HepG2 (cell line): ENCODE data around the gene LBX2. TPM values are rescaled to one million over a fixed set of nuclear protein-coding genes. Genes with fewer than 3 reads are reported as not detected.

Experiments
- MAF1 ChIP-seq: sonication (generic); formaldehyde crosslinking; IDR thresholded peaks from 2 replicates; pipeline ENCODE4 v1.5.0; 2020; ENCODE audit warnings: missing genetic modification reagents, borderline replicate concordance
- TRIM24 ChIP-seq: sonication (generic); formaldehyde crosslinking; IDR thresholded peaks from 2 replicates; pipeline ENCODE4 v1.8.0; 2022; ENCODE audit warnings: mild to moderate bottlenecking, missing genetic modification reagents
- polyA plus RNA-seq, 8 experiments: library from polyadenylated mRNA; depleted of rRNA in 3 of 8; stranded (reverse) in 7 of 8; unstranded in 1 of 8; fragments of >200 nt; fragmentation: Illumina TruSeq in 4 of 8; extraction: Trizol in 4 of 8; gene quantifications; 2 replicates each; pipeline versions ENCODE4 v1.2.1 to v1.2.3, GENCODE V29; 2011 to 2016; ENCODE audit warnings: low read depth in 4 of 8, missing spikeins in 1 of 8, mixed read lengths in 1 of 8; ENCODE audit not compliant: insufficient read depth in 1 of 8
- total RNA-seq, 5 experiments: library from RNA; depleted of rRNA; stranded (reverse); fragments of >200 nt; fragmentation: Illumina TruSeq; extraction: Trizol; gene quantifications; 2 replicates each; pipeline ENCODE4 v1.2.3, GENCODE V29; 2016; ENCODE audit warnings: low read depth in 1 of 5
- TF ChIP-seq, protein P1 (sequence below): sonication (generic); formaldehyde crosslinking; IDR thresholded peaks from 2 replicates; pipeline ENCODE4 v1.9.0; 2022; ENCODE audit warnings: low read depth, missing genetic modification reagents
- TF ChIP-seq, protein P2 (sequence below): sonication (generic); formaldehyde crosslinking; IDR thresholded peaks from 2 replicates; pipeline ENCODE4 v1.8.1; 2023; ENCODE audit warnings: mild to moderate bottlenecking, missing genetic modification reagents
- TF ChIP-seq, protein P3 (sequence below), 2 experiments: fragments of 450-650 bp in 1 of 2; sonication (generic) in 1 of 2; formaldehyde crosslinking; IDR thresholded peaks; 2 replicates each; pipeline versions ENCODE4 v1.5.0 to v1.8.0; 2020 to 2022; ENCODE audit warnings: mild to moderate bottlenecking in 1 of 2, missing genetic modification reagents in 1 of 2
- TF ChIP-seq, protein P4 (sequence below): sonication (generic); formaldehyde crosslinking; IDR thresholded peaks from 2 replicates; pipeline ENCODE4 v1.4.0; 2020; ENCODE audit warnings: missing genetic modification reagents
- TF ChIP-seq, protein P5 (sequence below): sonication (generic); formaldehyde crosslinking; IDR thresholded peaks from 2 replicates; pipeline ENCODE4 v1.4.0; 2020; ENCODE audit warnings: mild to moderate bottlenecking, missing genetic modification reagents, borderline replicate concordance
- TF ChIP-seq, protein P6 (sequence below): sonication (generic); formaldehyde crosslinking; conservative IDR thresholded peaks from 2 replicates; pipeline ENCODE4 v1.8.0; 2022; ENCODE audit warnings: missing genetic modification reagents
- TF ChIP-seq, protein P7 (sequence below): sonication (generic); formaldehyde crosslinking; IDR thresholded peaks from 2 replicates; pipeline ENCODE4 v1.4.0; 2020; ENCODE audit warnings: mild to moderate bottlenecking, missing genetic modification reagents
- TF ChIP-seq, protein P8 (sequence below): sonication (generic); formaldehyde crosslinking; IDR thresholded peaks from 2 replicates; pipeline ENCODE4 v1.4.0; 2020; ENCODE audit warnings: missing genetic modification reagents

Gene LBX2
- total and polyA plus RNA-seq, 2 of the 13 experiments (the other 11 are each of a cell fraction or from before 2014, with no cell fraction given) = 6.4 to 8.1 TPM

DNA sequence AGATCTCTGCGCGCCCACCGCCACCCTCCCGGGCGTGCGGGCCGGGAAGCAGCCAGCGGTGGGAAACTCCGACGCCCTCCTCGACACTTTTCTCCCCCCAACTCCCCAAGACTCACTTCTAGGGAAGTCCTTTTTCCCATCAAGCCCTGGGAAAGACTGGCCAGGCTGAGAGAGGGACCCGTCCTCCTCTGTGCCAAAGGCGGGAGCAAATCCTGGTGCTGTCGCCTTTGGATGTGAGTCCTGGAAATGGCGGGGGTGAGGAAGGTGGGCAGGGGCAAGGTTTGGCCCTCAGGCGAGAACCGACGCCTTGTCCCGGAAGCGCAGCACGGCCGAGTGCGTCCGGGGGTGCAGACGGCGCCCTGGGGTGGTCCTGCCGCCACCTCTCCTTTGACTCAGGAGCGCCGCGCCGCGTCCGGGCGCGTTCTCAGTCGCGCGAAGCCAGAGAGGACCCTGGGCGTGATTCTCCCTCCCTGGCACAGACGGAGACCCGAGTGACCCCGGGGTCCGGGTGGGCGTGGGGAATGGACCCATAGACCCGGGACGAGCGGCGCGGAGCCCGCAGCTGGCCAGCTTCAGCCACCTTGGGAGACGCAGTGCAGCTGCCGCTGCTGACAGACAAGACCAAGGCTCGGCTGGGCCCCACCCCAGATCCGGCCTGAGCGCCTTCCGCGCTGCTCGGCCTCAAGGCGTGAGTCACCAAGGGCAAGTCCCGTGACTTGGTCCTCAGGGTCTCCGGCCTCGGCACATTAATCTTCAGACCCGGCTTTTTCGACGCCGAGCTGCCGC lies 3.5 kb upstream of the LBX2 start (continued):
- TF ChIP-seq, protein P1, sequence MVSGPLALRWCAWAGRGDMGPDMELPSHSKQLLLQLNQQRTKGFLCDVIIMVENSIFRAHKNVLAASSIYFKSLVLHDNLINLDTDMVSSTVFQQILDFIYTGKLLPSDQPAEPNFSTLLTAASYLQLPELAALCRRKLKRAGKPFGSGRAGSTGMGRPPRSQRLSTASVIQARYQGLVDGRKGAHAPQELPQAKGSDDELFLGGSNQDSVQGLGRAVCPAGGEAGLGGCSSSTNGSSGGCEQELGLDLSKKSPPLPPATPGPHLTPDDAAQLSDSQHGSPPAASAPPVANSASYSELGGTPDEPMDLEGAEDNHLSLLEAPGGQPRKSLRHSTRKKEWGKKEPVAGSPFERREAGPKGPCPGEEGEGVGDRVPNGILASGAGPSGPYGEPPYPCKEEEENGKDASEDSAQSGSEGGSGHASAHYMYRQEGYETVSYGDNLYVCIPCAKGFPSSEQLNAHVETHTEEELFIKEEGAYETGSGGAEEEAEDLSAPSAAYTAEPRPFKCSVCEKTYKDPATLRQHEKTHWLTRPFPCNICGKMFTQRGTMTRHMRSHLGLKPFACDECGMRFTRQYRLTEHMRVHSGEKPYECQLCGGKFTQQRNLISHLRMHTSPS (CRISPR knock-in tag) = peak; percentile 65; the same call in 1 of the 2 replicates
- TF ChIP-seq, protein P2, sequence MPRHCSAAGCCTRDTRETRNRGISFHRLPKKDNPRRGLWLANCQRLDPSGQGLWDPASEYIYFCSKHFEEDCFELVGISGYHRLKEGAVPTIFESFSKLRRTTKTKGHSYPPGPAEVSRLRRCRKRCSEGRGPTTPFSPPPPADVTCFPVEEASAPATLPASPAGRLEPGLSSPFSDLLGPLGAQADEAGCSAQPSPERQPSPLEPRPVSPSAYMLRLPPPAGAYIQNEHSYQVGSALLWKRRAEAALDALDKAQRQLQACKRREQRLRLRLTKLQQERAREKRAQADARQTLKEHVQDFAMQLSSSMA (CRISPR knock-in tag) = no peak
- TF ChIP-seq, protein P3, sequence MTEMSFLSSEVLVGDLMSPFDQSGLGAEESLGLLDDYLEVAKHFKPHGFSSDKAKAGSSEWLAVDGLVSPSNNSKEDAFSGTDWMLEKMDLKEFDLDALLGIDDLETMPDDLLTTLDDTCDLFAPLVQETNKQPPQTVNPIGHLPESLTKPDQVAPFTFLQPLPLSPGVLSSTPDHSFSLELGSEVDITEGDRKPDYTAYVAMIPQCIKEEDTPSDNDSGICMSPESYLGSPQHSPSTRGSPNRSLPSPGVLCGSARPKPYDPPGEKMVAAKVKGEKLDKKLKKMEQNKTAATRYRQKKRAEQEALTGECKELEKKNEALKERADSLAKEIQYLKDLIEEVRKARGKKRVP (CRISPR knock-in tag; IDR thresholded peaks at IDR 0.05) = no peak
- TF ChIP-seq TRIM24 (CRISPR knock-in tag) = no peak
- TF ChIP-seq, protein P4, sequence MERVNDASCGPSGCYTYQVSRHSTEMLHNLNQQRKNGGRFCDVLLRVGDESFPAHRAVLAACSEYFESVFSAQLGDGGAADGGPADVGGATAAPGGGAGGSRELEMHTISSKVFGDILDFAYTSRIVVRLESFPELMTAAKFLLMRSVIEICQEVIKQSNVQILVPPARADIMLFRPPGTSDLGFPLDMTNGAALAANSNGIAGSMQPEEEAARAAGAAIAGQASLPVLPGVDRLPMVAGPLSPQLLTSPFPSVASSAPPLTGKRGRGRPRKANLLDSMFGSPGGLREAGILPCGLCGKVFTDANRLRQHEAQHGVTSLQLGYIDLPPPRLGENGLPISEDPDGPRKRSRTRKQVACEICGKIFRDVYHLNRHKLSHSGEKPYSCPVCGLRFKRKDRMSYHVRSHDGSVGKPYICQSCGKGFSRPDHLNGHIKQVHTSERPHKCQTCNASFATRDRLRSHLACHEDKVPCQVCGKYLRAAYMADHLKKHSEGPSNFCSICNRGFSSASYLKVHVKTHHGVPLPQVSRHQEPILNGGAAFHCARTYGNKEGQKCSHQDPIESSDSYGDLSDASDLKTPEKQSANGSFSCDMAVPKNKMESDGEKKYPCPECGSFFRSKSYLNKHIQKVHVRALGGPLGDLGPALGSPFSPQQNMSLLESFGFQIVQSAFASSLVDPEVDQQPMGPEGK (CRISPR knock-in tag) = peak; percentile 73
- TF ChIP-seq MAF1 (CRISPR knock-in tag) = 0 out of 2 replicates have a peak, but pooled peaks have one; percentile 27
- TF ChIP-seq, protein P5, sequence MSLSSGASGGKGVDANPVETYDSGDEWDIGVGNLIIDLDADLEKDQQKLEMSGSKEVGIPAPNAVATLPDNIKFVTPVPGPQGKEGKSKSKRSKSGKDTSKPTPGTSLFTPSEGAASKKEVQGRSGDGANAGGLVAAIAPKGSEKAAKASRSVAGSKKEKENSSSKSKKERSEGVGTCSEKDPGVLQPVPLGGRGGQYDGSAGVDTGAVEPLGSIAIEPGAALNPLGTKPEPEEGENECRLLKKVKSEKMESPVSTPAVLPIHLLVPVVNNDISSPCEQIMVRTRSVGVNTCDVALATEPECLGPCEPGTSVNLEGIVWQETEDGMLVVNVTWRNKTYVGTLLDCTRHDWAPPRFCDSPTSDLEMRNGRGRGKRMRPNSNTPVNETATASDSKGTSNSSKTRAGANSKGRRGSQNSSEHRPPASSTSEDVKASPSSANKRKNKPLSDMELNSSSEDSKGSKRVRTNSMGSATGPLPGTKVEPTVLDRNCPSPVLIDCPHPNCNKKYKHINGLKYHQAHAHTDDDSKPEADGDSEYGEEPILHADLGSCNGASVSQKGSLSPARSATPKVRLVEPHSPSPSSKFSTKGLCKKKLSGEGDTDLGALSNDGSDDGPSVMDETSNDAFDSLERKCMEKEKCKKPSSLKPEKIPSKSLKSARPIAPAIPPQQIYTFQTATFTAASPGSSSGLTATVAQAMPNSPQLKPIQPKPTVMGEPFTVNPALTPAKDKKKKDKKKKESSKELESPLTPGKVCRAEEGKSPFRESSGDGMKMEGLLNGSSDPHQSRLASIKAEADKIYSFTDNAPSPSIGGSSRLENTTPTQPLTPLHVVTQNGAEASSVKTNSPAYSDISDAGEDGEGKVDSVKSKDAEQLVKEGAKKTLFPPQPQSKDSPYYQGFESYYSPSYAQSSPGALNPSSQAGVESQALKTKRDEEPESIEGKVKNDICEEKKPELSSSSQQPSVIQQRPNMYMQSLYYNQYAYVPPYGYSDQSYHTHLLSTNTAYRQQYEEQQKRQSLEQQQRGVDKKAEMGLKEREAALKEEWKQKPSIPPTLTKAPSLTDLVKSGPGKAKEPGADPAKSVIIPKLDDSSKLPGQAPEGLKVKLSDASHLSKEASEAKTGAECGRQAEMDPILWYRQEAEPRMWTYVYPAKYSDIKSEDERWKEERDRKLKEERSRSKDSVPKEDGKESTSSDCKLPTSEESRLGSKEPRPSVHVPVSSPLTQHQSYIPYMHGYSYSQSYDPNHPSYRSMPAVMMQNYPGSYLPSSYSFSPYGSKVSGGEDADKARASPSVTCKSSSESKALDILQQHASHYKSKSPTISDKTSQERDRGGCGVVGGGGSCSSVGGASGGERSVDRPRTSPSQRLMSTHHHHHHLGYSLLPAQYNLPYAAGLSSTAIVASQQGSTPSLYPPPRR (CRISPR knock-in tag) = no peak
- TF ChIP-seq, protein P6, sequence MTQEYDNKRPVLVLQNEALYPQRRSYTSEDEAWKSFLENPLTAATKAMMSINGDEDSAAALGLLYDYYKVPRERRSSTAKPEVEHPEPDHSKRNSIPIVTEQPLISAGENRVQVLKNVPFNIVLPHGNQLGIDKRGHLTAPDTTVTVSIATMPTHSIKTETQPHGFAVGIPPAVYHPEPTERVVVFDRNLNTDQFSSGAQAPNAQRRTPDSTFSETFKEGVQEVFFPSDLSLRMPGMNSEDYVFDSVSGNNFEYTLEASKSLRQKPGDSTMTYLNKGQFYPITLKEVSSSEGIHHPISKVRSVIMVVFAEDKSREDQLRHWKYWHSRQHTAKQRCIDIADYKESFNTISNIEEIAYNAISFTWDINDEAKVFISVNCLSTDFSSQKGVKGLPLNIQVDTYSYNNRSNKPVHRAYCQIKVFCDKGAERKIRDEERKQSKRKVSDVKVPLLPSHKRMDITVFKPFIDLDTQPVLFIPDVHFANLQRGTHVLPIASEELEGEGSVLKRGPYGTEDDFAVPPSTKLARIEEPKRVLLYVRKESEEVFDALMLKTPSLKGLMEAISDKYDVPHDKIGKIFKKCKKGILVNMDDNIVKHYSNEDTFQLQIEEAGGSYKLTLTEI = no peak
- TF ChIP-seq, protein P7, sequence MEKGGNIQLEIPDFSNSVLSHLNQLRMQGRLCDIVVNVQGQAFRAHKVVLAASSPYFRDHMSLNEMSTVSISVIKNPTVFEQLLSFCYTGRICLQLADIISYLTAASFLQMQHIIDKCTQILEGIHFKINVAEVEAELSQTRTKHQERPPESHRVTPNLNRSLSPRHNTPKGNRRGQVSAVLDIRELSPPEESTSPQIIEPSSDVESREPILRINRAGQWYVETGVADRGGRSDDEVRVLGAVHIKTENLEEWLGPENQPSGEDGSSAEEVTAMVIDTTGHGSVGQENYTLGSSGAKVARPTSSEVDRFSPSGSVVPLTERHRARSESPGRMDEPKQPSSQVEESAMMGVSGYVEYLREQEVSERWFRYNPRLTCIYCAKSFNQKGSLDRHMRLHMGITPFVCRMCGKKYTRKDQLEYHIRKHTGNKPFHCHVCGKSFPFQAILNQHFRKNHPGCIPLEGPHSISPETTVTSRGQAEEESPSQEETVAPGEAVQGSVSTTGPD (CRISPR knock-in tag) = no peak; the same call in 1 of the 2 replicates
- TF ChIP-seq, protein P8, sequence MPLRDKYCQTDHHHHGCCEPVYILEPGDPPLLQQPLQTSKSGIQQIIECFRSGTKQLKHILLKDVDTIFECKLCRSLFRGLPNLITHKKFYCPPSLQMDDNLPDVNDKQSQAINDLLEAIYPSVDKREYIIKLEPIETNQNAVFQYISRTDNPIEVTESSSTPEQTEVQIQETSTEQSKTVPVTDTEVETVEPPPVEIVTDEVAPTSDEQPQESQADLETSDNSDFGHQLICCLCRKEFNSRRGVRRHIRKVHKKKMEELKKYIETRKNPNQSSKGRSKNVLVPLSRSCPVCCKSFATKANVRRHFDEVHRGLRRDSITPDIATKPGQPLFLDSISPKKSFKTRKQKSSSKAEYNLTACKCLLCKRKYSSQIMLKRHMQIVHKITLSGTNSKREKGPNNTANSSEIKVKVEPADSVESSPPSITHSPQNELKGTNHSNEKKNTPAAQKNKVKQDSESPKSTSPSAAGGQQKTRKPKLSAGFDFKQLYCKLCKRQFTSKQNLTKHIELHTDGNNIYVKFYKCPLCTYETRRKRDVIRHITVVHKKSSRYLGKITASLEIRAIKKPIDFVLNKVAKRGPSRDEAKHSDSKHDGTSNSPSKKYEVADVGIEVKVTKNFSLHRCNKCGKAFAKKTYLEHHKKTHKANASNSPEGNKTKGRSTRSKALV (CRISPR knock-in tag) = peak; percentile 76; the same call in 1 of the 2 replicates
